Dedifferentiated amniotic fluid mesenchymal stem cell (primary cell): ENCODE measurements around the gene TCEANC.
"Not testable (repeated sequence)": the region's sequence is repeated elsewhere in the genome, so short reads cannot be mapped to it uniquely, and the experiment has no call there.

Experiments
- DNase-seq: peaks from one replicate; pipeline ENCODE4 v3.0.0-alpha.2; 2016; ENCODE audit errors: extremely low spot score

TCEANC gene

GRCh38 chrX:13652850-13653693 lies at the start of gene TCEANC:
TCEANC (plus strand) TSS chrX:13653141; CDS start chrX:13662509, 9,368 bp downstream.
- DNase-seq = peak; percentile 93

- DNase-seq = no peak
These were observed 47.3 kb upstream of the TCEANC start for GRCh38 chrX:13605611-13606010.

GRCh38 chrX:13607331-13607995 lies 45.5 kb upstream of the TCEANC start:
- no peak for DNase-seq

DNA sequence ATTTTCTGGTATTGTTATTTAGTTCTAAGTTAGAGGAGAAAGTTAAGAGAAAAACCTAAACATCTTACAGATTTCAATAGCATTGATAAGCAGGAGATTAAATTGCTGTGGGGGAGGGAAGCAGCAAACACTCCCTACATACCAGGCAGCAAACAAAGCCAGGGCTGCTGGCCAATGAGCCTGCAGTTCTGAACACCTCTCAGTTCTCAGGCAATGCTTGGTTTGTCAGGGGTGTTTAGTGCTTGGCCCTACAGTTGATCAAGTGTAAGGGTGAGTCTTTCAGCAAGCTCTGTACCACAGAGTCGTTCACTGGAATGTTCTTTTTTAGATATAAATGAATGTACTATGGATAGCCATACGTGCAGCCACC lies 45.0 kb upstream of the TCEANC start:
- no peak for DNase-seq

- DNase-seq = no peak
These were observed 38.8 kb upstream of the TCEANC start for GRCh38 chrX:13614154-13614553.

DNA sequence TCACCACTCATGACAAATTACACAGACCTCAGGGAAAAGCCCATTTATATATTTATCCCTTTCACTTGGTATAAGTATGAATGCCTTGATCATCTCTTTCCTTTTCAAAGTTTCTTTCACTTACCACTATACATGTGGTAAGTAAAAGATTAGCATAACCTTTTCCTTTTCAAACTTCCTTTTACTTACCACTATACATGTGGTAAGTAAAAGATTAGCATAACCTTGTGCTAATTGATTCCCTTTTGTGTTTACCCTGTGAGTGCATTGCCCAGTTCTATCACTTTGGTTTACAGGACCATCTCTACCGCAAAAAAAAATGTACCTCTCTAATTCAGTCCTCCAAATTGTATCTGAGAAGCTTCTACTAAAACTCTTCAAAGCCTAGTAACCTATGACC lies 32.7 kb upstream of the TCEANC start:
- no peak for DNase-seq

DNA sequence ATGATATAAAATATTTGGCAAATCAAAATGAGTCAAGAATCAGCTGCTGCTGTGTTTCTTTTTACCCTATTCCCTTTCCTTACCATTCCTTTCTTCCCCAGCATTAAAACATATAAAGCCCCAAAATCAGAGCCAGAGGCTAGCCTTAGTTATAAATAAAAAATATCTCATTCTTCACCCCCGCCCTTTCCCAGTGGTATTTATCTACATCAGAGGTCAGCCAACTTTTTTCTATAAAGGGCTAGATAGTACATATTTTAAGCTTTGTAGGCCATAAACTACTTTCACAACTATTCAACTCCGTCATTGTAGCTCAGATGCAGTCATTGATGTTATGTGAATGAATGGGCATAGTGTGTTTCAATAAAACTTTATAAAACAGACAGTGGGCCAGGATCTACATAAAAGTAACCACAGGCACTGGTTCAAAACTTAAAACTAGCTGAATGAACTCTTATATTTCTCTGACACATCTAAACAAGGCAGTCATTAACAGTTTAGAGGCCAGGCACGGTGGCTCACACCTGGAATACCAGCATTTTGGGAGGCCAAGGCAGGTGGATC lies 30.5 kb upstream of the TCEANC start:
- no peak for DNase-seq

- no peak for DNase-seq
These were observed 25.6 kb upstream of the TCEANC start for GRCh38 chrX:13627306-13627705.

DNA sequence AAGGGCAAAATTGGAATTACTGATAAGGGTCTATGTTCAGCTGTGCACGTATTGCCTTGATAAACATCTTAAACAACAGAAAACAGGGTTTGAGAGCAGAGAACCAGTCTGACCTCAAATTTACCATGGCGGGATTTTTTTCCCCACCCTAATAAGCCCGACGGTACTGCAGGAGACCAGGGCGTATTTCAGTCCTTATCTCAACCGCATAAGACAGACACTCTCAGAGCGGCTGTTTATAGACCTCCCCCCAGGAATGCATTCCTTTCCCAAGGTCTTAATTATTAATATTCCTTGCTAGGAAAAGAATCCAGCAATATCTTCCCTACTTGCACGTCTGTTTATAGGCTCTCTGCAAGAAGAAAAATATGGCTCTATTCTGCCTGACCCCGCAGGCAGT lies 15.7 kb upstream of the TCEANC start:
- DNase-seq = not testable (repeated sequence)

- DNase-seq = no peak
These were observed 14.9 kb upstream of the TCEANC start for GRCh38 chrX:13638021-13638420.

- peak; percentile 64 for DNase-seq
These were observed 14.1 kb upstream of the TCEANC start for GRCh38 chrX:13638826-13639225.

- DNase-seq = not testable (repeated sequence)
These were observed 11.3 kb upstream of the TCEANC start for GRCh38 chrX:13641684-13642083.

GRCh38 chrX:13645464-13646153 lies 7.3 kb upstream of the TCEANC start:
- DNase-seq = no peak

DNA sequence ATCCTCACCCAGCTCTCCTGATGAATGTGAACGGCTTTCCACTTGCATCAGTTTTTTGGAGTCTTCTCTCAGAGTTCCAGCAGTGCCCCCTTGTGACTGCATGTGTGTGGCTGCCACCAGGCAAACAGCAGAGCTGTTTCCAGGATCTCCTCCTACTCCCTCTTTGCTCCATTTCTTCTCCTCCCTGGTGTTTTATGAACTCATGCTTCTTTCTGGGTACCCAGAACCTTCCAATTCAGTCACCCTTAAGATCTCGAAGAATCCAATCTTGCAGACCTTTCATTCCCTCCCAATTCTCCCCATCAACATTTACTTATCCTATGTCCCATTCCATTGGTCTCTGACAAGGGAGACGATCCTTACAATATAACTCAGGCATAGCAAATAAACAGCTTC lies 6.8 kb upstream of the TCEANC start:
- peak; percentile 84 for DNase-seq

GRCh38 chrX:13647709-13648212 lies 5.2 kb upstream of the TCEANC start:
- no peak for DNase-seq

DNA sequence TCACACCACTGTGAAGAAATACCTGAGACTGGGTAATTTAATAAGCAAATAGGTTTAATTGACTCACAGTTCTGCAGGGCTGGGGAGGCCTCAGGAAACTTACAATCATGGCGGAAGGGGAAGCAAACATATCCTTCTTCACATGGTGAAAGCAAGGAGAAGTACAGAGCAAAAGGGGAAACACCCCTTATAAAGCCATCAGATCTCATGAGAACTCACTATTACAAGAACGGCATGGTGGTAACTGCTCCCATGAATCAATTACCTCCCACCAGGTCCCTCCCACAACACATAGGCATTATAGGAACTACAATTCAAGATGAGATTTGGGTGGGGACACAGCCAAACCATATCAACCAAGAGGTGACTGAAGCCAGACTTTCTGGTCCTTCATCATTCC lies 4.6 kb upstream of the TCEANC start:
- DNase-seq = not testable (repeated sequence)

GRCh38 chrX:13649838-13650237 lies 3.1 kb upstream of the TCEANC start:
- no peak for DNase-seq

GRCh38 chrX:13650318-13650717 lies 2.6 kb upstream of the TCEANC start:
- no peak for DNase-seq

DNA sequence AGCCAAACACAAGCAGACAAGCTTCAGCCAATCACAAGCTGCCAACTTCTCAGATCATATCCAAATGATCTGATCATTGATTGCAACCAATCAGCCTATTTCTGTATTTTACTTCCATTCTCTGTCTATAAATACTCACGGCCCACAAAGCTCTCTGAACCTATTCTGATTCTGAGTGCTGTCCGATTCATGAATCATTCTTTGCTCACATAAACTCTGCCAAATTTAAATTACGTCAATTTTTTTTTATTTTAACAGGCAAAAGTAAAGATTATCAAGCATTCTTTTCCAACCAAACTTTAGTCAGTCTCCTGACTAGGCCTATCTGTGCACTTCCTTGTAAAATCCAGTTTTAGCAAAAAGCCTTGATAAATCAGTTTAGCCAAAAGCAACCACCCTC lies 1.8 kb upstream of the TCEANC start:
- DNase-seq = no peak

DNA sequence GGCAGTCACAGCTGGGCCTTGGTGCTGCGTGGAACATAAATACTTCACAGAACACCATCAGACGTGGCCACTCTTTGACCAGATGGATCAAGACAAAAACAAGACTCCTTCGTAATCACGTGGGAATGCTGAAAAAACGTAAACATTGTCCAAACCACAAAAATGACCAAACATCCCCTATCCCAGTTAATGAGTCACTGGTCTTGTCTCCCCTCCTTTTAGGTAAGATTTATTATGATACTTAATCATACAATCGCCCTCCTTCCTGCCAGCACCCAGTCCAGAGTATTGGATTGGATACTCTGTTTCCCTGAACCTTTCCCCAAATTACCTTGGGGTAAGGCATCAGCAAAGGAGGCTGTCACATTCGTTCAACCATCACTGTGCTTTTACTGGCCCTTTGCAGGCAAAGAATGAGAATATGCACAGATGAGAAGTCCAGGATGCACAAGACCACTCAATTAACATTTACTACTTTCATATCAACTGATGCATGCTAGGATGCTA lies 601 bp upstream of the TCEANC start:
- DNase-seq = peak; percentile 66

GRCh38 chrX:13654116-13654515 lies 1.2 kb downstream of the TCEANC start:
- no peak for DNase-seq

- DNase-seq = no peak
These were observed 2.7 kb downstream of the TCEANC start for GRCh38 chrX:13655674-13656073.
